SK-N-SH treated with all-trans-retinoic acid at 6 μM for 48 hours (cell line): ENCODE results near the gene GPR37L1.

Source experiments
- POU6F1 ChIP-seq: fragments of 250-450 bp; sonication (Bioruptor Pico); IDR thresholded peaks from 2 replicates; pipeline ENCODE4 v1.8.0; 2021; ENCODE audit warnings: low read depth, mild to moderate bottlenecking, moderate library complexity, borderline replicate concordance
- RARB ChIP-seq: fragments of 250-450 bp; sonication (Bioruptor Pico); IDR thresholded peaks from 2 replicates; pipeline ENCODE4 v1.8.0; 2021; ENCODE audit warnings: mild to moderate bottlenecking, moderate library complexity
- SNAI2 ChIP-seq: fragments of 250-450 bp; sonication (Bioruptor Pico); IDR thresholded peaks from 2 replicates; pipeline ENCODE4 v1.5.0; 2020; ENCODE audit warnings: mild to moderate bottlenecking, moderate library complexity
- ZFP3 ChIP-seq: fragments of 250-450 bp; sonication (Bioruptor Pico); IDR thresholded peaks from 2 replicates; pipeline ENCODE4 v1.5.0; 2020; ENCODE audit warnings: mild to moderate bottlenecking, moderate library complexity
- TF ChIP-seq, protein P1 (sequence below): fragments of 250-450 bp; sonication (Bioruptor Pico); IDR thresholded peaks from 2 replicates; pipeline ENCODE4 v1.8.0; 2020; ENCODE audit warnings: mild to moderate bottlenecking, moderate library complexity, borderline replicate concordance

DNA sequence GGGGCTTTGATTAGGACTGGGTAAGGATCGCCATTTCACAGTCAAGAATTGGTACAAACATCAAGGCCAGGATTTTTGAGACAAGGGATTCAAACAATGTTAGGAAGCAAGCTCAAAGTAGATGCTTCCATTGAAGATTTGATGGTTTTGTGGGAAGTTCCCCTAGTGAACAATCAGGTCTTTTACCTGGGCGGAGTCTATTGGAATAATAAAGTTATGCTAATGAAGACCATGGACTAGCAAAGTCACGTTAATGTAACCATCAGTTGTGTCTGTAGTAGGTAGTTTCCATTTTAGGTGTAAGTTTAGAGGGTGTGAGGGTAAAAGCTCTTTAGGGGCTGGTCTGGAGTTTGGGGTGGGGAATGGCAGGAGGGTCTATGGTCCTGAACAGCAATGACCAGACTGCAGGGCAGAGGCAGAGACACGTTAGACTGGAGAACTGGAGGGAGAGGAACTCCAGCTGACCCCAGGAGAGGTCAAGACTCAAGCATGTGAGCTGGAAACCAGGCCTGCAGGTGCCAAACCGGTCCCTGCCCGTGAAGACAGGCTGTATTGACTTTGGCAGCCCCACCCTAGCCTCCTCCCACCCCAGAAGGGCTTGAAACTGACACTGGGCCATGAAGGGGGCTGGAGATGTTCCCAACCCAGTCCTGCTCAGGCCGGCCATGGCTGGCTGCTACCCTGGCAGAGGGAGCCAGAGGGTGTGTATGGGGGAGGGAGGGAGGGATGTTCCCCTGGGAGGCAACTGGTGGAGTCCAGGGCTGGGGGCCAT, 36.0 kb upstream of the GPR37L1 start:
- TF ChIP-seq SNAI2 (CRISPR knock-in tag), result no peak
- no peak for TF ChIP-seq ZFP3 (CRISPR knock-in tag)
- TF ChIP-seq, protein P1, sequence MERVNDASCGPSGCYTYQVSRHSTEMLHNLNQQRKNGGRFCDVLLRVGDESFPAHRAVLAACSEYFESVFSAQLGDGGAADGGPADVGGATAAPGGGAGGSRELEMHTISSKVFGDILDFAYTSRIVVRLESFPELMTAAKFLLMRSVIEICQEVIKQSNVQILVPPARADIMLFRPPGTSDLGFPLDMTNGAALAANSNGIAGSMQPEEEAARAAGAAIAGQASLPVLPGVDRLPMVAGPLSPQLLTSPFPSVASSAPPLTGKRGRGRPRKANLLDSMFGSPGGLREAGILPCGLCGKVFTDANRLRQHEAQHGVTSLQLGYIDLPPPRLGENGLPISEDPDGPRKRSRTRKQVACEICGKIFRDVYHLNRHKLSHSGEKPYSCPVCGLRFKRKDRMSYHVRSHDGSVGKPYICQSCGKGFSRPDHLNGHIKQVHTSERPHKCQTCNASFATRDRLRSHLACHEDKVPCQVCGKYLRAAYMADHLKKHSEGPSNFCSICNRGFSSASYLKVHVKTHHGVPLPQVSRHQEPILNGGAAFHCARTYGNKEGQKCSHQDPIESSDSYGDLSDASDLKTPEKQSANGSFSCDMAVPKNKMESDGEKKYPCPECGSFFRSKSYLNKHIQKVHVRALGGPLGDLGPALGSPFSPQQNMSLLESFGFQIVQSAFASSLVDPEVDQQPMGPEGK (CRISPR knock-in tag), result no peak
- TF ChIP-seq RARB (CRISPR knock-in tag), result no peak
- no peak for TF ChIP-seq POU6F1 (CRISPR knock-in tag)
